ENCODE measurements around the gene DDIT3.
"Not testable (repeated sequence)": the region's sequence is repeated elsewhere in the genome, so short reads cannot be mapped to it uniquely, and the experiment has no call there.

Gene DDIT3

DNA sequence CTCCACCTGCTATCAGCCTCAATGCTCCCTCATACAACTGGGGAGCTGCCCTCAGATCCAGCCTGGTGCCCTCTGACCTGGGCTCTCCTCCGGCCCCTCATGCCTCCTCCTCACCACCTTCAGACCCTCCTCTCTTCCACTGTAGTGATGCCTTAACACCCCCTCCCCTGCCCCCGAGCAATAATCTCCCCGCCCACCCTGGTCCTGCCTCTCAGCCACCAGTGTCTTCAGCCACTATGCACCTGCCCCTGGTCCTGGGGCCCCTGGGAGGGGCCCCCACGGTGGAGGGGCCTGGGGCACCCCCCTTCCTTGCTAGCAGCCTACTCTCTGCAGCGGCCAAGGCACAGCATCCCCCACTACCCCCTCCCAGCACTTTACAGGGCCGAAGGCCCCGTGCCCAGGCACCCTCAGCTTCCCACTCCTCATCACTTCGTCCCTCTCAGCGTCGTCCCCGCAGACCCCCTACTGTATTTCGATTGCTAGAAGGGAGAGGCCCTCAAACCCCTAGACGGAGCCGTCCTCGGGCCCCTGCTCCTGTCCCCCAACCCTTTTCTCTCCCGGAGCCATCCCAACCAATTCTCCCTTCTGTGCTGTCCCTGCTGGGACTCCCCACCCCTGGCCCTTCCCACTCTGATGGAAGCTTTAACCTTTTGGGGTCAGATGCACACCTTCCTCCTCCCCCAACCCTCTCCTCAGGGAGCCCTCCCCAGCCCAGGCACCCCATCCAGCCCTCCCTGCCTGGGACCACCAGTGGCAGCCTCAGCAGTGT lies 5.5 kb upstream of the DDIT3 start:
- DNase-seq (ENCODE audit: low read depth in 2 of 2) = no peak

DNA sequence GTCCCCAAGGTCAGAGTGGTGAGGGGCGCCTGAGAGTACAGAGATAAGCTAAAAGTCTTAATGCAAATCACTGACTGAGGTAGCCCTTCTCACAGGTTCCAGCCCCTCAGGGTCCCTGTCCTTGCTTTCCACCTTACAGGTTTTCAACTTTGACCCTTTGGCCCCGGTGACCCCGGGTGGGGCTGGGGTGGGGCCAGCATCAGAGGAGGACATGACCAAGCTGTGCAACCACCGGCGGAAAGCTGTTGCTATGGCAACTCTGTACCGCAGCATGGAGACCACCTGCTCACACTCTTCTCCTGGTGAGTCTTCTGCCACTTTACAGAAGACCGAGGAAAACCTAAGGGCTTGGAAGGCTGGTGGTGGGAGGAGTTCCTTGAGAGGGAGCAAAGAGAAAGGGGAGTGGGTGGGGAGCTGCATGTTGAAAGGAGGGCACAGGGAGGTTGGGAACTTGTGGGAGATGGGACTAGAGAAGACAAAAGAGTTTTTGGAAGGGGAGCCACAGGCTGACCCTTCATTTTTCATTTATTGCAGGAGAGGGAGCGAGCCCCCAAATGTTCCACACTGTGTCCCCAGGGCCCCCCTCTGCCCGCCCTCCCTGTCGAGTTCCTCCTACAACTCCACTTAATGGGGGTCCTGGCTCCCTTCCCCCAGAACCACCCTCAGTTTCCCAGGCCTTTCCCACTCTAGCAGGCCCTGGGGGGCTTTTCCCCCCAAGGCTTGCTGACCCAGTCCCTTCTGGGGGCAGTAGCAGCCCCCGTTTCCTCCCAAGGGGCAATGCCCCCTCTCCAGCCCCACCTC lies 4.7 kb upstream of the DDIT3 start:
- DNase-seq (ENCODE audit: low read depth in 2 of 2) = no peak

DNA sequence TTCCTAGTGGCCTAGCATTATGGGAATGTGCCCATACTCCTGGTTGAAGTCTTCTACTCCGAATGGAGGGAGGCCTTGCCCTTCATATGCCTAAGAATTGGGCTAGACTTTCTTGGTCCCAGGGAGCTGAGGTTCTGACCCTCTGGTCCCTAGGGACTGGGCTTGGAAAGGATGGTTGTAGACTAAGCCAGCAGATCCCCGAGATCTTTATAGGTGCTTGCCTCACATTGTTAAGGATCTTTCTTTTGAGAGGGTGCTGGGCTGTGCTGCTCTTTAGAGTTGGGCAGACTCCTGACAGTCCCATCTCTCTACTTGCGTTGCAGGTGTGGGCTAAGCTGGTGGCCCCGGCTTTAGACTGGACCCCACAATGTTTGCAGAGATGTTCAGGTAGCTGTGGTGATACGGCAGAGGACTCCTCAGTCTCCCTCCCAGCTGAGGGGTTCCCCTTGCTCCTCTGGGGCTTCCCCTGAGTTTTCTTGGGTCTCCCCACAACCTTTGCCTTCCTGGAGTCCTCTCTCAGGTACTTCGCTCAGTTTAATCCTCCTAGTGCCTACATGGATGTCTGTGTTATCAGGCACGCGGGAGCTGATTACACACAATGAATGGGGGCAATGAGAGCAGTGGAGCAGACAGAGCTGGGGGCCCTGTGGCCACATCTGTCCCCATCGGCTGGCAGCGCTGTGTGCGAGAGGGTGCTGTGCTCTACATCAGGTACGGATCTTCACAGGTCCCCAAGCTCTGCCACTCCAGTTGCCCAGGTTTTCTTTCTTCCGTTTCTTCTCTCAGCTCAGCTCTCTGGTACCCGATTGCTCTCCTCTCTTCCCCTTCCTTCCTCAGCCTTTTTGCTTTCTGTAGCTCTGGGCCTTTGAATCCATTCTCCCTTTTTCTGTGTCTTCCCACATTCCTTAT lies 3.6 kb upstream of the DDIT3 start:
- DNase-seq (ENCODE audit: low read depth in 2 of 2) = no peak

DNA sequence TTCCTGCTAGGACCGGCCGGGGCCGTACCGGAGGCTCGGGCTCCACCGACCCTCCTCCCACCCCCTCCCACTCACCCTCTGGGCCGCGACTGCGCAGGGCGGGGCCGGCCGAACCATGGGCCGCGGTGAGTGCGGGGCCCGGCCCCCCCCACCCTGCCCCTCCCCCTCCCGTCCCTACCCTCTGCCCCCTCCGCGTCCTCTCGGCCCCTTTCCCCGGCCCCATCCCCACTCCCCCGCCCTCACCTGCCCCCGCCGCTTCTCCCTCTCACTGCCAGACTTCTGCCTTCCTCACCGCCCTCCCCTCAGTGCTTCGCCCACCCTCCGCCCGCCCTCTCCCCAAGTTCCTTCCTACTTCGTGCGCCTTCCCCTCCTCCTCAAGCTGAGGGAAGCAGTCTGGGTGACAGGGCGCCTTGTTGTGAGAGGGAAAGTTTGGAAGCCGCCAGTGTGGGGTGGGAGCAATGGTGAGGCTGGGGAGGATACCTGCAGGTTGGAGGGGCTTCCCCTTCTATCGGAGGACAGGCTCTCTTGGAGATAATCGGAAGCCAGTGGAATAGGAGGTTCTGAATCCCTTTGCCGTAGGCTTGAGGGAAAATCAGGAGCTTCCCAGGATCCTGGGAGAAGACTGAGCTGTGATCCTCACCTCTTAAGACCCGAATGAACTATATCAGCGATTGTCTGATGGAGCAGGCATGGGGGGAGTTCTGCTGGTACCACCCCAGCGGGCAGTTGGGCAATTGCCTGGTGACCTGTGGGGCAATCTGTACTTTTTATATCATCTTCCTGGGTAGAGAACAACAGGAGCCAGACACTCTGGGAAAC lies 2.8 kb upstream of the DDIT3 start:
- peak in 1 of 2 donors; percentile 36 for DNase-seq (ENCODE audit: low read depth in 2 of 2)

DNA sequence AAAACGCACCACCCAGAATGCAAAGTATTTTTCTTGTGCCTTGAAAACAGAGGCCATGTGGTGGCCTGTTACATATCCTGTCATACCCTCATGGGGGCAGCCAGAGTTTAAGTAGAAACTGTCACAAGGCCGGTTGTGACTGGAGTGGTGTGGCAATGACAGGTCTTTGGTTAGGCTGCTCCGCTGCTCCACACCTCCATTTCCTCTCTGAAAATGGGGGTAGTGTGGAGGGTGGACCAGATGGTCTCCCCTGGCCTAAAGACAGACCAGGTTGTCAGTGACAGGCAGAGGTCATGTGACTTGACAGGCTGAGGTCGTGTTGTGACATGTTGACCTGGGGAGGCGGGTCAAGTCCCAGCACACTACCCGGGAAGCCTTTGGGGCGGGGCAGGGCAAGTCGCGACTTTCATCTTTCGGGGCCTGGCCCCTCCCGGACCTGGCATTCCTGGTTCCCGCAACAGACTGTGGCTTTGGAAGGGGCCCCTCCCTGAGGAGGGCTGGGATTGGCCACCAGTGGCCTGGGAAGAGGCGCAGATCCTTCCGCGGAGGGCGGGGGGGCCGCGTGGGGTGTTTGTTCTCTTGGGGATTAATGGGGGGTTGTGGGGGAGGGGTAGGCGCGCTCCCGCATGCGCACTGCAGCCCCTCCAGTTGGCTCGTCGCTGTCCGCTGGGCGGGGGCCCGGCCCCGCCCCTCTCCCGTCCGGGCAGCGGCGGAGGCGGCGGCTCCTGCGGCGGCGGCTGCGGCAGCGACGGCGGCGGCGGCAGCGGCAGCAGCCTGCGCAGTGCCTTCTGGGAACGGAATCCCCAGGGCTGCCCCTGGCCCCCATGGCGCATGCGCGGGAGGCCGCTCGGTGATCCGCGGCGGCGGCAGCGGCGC lies 1.9 kb upstream of the DDIT3 start, which contains the start of gene MBD6:
MBD6 (plus strand) TSS at position 814 of the 876 bp plus-strand sequence. CDS start 1,480 bp downstream, outside the sequence.
- peak; percentile 84 to 89 for DNase-seq (ENCODE audit: low read depth in 2 of 2)

DNA sequence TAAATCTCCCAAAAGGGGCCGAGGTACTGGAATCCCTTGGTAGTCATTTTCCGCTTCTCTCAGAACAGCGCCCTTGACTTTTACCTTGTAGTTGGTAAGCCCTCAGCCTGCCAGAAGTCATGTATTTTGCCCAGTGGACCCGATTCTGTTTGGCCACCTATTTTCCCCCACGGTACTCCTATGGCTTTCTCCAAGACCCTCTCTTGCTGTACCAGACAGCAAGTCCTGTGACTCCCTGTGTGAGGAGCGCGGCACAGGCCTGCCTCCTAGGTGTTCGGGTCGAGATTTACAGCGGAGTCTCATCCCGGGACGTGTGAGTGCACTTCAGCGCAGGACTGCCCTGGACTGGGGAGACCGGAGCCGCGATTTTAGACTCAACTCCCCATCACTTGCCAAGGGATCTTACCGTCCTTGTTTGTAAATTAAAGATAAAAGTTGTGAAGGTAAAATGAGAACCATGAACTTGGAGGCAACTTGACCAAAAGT lies 1.3 kb upstream of the DDIT3 start:
- DNase-seq (ENCODE audit: low read depth in 2 of 2) = no peak

DNA sequence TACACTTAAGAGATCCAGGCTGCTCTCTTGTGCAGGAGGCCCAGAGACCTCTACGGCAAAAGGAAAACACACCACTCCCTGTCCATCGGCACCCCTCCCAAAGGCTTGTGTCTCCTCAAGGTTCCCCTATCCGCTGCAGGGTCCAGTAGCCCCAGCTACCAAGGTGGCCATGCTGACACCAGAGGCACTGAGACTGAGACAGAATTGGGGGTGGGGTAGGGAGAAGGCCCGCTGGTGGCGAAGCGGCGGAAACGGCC lies 590 bp downstream of the DDIT3 start:
- DNase-seq (ENCODE audit: low read depth in 2 of 2) = peak in 1 of 2 donors; percentile 15

DNA sequence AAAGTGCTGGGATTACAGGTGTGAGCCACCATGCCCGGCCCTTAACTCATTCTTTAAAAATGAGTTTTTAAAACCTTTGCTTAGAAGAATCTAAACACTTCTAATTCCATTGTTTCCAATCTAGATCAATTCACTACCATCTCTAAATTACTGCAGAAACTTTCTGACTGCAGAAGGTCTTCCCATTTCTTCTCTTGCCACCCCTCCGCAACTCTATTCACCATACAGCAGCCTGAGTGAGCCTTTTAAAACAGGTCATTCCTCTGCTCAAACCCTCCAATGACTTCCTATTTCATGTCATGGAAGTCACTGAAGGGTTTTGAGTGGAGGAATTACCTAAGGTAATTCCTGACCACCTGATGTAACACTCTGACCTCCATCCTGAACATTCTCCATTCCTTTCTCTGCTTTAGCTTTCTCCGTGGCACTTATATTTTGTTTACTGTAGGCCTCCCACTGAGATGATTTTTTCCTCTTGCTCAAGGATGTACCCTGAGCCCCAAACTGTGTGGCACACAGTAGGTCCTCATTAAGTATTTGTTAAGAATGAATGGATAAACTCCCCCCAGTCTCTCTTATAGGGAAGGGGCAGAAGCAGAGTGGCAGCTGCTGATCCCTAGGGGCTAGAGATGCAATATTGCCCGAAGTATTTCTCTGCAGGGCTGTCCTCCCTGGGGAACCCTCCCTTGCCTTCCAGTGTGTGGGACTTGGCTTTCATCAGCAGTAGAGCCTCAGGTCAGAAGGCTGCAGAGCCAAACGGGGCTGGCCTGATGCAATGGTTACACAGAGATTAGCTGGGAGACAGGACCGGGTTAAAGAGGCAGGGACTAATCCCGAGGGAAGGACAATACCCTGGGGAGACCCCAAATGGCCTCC lies 1.2 kb downstream of the DDIT3 start:
- no peak for DNase-seq (ENCODE audit: low read depth in 2 of 2)

DNA sequence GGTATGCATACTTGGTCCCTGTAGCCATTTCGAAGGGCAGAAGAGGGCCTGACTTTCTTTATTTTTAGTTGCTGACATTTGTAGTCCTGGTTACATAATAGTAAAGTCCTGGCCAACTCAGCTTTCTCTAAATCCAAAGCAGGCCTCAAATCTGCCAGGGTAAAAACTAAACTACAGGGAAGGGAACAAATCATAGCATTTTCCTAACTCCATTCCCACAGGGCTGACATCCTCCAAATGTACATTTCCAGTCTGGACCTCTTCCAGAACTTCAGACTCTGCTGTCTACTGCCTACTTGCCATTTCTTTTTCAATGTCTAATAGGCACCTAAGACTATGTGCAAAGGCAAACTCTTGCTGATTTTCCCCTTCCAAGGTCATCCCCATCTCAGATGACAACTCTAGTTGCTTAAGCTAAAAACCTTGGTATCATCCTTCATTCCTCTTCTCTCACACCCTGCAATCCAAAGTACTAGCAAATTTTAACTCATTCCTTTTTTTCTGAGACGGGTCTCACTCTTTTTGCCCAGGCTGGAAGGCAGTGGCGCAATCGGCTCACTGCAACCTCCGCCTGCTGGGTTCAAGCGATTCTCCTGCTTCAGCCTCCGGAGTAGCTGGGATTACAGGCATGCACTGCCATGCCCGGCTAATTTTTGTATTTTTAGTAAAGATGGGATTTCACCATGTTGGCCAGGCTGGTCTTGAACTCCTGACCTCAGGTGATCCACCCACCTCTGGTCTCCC lies 2.0 kb downstream of the DDIT3 start:
- no peak for DNase-seq (ENCODE audit: low read depth in 2 of 2)

DNA sequence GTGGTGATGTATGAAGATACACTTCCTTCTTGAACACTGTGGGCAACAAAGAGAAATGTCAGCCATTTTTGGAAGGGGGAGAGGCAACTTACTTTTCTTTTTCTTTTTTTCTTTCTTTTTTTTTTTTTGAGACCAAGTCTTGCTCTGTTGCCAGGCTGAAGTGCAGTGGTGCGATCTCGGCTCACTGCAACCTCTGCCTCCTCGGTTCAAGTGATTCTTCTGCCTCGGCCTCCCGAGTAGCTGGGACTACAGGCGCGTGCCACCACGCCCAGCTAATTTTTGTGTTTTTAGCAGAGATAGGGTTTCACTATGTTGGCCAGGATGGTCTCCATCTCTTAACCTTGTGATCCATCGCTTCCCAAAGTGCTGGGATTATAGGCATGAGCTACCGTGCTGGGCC lies 2.6 kb downstream of the DDIT3 start:
- DNase-seq (ENCODE audit: low read depth in 2 of 2) = not testable (repeated sequence)

DNA sequence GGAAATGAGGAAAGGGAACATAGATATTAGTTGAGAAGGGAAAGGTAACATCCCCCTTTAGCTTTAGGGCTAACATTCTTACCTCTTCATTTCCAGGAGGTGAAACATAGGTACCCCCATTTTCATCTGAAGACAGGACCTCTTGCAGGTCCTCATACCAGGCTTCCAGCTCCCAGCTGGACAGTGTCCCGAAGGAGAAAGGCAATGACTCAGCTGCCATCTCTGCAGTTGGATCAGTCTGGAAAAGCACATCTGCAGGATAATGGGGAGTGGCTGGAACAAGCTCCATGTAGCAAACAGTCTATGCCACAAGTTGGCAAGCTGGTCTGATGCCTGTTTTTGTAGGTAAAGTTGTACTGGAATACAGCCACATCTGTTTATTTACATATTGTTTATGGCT lies 3.1 kb downstream of the DDIT3 start:
- DNase-seq (ENCODE audit: low read depth in 2 of 2) = no peak

DNA sequence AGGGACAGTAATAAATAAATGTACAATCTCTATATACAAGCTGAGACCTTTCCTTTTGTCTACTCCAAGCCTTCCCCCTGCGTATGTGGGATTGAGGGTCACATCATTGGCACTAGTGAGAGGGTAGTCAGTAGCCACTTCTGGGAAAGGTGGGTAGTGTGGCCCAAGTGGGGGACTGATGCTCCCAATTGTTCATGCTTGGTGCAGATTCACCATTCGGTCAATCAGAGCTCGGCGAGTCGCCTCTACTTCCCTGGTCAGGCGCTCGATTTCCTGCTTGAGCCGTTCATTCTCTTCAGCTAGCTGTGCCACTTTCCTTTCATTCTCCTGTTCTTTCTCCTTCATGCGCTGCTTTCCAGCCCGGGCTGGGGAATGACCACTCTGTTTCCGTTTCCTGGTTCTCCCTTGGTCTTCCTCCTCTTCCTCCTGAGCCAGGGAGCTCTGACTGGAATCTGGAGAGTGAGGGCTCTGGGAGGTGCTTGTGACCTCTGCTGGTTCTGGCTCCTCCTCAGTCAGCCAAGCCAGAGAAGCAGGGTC lies 3.6 kb downstream of the DDIT3 start:
- DNase-seq (ENCODE audit: low read depth in 2 of 2) = no peak

DNA sequence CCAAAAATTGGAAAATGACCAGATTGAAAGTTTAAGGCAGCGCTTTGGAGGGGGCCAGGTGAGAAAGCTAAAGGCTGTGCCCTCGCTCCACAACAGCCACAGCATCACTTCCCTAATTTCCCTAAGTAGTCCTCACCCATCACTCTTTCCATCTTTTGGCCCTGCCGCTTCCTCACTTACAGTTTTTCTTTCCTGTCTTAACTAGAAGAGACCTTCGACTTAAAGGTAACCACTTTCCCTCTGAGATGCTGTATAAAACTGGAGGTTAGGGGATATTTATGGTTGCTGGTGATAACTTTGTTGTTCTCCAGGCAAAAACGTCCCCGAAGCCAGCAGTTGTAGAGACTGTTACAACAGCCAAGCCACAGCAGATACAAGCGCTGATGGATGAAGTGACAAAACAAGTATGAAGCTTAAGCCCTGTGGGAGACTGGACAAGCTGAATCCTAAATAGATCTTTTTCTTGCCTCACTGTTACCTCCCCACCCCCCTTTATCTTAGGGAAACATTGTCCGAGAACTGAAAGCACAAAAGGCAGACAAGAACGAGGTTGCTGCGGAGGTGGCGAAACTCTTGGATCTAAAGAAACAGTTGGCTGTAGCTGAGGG lies 4.3 kb downstream of the DDIT3 start:
- DNase-seq (ENCODE audit: low read depth in 2 of 2) = no peak

DNA sequence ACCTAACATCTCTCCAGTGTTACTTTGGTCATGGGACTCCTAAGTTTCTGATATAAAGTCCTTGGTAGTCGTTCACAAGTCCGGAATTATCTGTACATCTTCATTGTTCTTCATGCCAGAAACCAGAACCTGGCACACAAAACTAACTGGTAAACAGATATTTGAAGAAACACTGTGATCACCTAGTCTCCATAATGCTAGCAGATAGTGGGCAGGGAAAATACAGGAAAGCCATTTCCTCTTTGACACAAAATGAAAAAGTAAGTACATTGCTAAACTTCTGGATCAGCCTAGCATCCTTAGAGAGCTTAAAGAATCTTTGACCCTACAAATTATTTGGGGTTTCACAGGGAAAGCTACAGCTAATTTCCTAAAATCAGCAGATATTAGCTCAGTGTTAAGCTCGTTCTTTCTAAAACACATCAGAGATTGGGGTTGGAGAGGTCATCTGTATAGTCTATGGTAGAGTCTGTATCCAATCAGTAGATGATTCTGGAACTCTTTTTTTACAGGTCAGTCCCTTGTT lies 4.8 kb downstream of the DDIT3 start:
- no peak for DNase-seq (ENCODE audit: low read depth in 2 of 2)

DNA sequence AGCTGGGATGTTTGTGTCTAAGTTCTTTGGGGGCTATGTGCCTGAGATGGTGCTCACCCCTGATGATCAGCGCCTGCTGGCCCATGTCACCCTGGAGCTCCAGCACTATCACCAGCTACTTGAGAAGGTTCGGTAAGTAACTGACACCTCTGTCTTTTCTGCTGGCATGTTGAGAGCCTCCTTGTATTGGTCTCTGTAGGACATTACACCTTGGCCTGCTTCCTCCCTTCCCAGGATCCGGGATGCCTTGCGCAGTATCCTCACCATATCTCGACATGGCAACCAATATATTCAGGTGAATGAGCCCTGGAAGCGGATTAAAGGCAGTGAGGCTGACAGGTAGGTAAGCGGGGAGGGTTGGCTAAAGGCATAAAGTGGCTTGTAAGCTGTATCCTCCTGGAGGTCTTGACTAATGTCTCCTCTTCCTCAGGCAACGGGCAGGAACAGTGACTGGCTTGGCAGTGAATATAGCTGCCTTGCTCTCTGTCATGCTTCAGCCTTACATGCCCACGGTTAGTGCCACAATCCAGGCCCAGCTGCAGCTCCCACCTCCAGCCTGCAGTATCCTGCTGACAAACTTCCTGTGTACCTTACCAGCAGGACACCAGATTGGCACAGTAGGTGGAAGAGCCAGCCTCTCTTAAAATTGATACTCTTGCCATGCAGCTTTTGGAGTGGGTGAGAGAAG lies 5.5 kb downstream of the DDIT3 start:
- DNase-seq (ENCODE audit: low read depth in 2 of 2) = no peak

DNA sequence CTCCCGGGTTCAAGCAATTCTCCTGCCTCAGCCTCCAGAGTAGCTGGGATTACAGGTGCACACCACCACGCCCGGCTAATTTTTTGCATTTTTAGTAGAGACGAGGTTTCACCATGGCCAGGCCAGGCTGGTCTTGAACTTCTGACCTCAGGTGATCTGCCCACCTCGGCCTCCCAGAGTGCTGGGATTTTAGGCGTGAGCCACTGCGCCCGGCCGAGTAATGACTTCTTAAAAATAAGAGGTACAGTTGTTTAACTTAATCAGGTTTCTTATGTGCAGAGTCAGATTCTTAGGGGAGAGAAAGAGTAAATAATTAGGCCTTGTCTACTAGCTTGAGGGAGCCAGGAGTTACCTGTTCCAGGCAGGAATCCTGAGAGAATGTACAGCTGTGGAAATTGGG lies 6.1 kb downstream of the DDIT3 start:
- DNase-seq (ENCODE audit: low read depth in 2 of 2) = not testable (repeated sequence)

DNA sequence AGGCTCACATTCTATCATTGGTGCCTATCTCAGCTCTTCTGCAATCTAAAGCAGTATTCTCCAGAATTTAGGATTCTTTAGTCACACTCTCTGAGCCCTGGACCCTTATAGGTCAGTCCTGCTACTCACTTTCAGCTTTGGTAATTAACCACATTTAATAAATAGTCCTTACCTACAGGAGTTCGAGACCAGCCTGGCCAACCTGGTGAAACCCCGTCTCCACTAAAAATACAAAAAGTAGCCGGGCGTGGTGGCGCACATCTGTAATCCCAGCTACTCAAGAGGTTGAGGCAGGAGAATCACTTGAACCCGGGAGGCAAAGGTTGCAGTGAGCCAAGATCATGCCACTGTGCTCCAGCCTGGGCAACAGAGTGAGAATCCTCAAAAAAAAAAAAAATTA lies 6.6 kb downstream of the DDIT3 start:
- DNase-seq (ENCODE audit: low read depth in 2 of 2) = not testable (repeated sequence)
